Thyroid gland (tissue), 4 donors: ENCODE measurements around the gene RELA.

ENCODE experiments used
- POLR2A ChIP-seq, 2 donors: fragments of 450-650 bp; IDR thresholded peaks; one replicate each; pipeline ENCODE4 v1.6.1; 2017; ENCODE audit warnings: antibody characterized with exemption in 2 of 2, mild to moderate bottlenecking in 2 of 2, moderate library complexity in 1 of 2
- TF ChIP-seq, protein P1 (sequence below), 6 experiments: fragments of 200-600 bp in 3 of 6; fragments of 450-650 bp in 3 of 6; sonication (generic) in 3 of 6; IDR thresholded peaks; one replicate each; pipeline ENCODE4 v1.5.1; 2016 to 2019; ENCODE audit warnings: antibody characterized with exemption in 6 of 6, mild to moderate bottlenecking in 2 of 6, inconsistent platforms in 1 of 6, moderate library complexity in 1 of 6

GRCh38 chr11:65651339-65651588 is 11.5 kb downstream of the RELA start:
- TF ChIP-seq, protein P1, sequence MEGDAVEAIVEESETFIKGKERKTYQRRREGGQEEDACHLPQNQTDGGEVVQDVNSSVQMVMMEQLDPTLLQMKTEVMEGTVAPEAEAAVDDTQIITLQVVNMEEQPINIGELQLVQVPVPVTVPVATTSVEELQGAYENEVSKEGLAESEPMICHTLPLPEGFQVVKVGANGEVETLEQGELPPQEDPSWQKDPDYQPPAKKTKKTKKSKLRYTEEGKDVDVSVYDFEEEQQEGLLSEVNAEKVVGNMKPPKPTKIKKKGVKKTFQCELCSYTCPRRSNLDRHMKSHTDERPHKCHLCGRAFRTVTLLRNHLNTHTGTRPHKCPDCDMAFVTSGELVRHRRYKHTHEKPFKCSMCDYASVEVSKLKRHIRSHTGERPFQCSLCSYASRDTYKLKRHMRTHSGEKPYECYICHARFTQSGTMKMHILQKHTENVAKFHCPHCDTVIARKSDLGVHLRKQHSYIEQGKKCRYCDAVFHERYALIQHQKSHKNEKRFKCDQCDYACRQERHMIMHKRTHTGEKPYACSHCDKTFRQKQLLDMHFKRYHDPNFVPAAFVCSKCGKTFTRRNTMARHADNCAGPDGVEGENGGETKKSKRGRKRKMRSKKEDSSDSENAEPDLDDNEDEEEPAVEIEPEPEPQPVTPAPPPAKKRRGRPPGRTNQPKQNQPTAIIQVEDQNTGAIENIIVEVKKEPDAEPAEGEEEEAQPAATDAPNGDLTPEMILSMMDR (IDR thresholded peaks at IDR 0.05) = no peak
- no peak for TF ChIP-seq POLR2A (IDR thresholded peaks at IDR 0.05)
